Measurements from ENCODE around the gene FAM186B. TPM values are rescaled to one million over a fixed set of nuclear protein-coding genes. Genes with fewer than 3 reads are reported as not detected.
A peak's percentile ranks its signal among the peaks of the same experiment; 100 is the strongest.

FAM186B gene
- total RNA-seq, 1 experiment from 2014 or later = 0.42 TPM

DNA sequence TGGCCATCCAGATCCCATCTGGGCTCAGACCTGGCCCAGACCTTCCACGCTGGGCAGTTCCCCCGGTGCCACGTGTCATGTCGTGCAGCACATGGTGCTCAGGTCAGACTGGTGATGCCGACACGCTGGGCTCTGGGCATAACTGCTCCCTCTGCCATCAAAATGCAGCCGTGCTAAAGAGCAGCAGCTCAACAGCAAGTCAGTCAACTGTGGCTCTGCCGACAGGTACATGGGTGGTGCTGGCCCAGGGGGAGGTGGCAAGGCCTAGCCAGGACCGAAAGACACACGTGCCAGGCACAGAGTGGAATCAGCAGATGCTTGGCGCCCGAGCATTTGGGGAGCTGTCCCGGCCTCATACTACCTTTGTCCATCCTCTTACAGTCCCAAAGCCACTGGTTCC, 39.1 kb downstream of the FAM186B start:
- CTCF ChIA-PET = interaction anchor here (1.5 kb wide), 1 partner anchor 208 kb away, joined by 3 read pairs; no protein-coding TSS in a partner anchor
- no peak for TF ChIP-seq SIN3A (IDR thresholded peaks at IDR 0.05; ENCODE audit: low read depth)
- no peak for TF ChIP-seq ELF1 (IDR thresholded peaks at IDR 0.05; ENCODE audit: borderline replicate concordance, low read depth)
- TF ChIP-seq, protein P1, sequence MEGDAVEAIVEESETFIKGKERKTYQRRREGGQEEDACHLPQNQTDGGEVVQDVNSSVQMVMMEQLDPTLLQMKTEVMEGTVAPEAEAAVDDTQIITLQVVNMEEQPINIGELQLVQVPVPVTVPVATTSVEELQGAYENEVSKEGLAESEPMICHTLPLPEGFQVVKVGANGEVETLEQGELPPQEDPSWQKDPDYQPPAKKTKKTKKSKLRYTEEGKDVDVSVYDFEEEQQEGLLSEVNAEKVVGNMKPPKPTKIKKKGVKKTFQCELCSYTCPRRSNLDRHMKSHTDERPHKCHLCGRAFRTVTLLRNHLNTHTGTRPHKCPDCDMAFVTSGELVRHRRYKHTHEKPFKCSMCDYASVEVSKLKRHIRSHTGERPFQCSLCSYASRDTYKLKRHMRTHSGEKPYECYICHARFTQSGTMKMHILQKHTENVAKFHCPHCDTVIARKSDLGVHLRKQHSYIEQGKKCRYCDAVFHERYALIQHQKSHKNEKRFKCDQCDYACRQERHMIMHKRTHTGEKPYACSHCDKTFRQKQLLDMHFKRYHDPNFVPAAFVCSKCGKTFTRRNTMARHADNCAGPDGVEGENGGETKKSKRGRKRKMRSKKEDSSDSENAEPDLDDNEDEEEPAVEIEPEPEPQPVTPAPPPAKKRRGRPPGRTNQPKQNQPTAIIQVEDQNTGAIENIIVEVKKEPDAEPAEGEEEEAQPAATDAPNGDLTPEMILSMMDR (IDR thresholded peaks at IDR 0.05 in 2 of 3, conservative IDR thresholded peaks at IDR 0.05 in 1 of 3; ENCODE audit: borderline replicate concordance in 1 of 3, insufficient read depth in 1 of 3, low read depth in 2 of 3, low read length in 2 of 3) = no peak
- TF ChIP-seq, protein P2, sequence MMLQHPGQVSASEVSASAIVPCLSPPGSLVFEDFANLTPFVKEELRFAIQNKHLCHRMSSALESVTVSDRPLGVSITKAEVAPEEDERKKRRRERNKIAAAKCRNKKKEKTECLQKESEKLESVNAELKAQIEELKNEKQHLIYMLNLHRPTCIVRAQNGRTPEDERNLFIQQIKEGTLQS (IDR thresholded peaks at IDR 0.05) = no peak
- no peak for TF ChIP-seq EZH2 (IDR thresholded peaks at IDR 0.05)
- no peak for TF ChIP-seq POLR2AphosphoS5 (IDR thresholded peaks at IDR 0.05; ENCODE audit: low read depth, low read length)
- no peak for TF ChIP-seq SRF (IDR thresholded peaks at IDR 0.05; ENCODE audit: low read depth)
- TF ChIP-seq EGR1 (IDR thresholded peaks at IDR 0.05; ENCODE audit: low read depth) = no peak
- TF ChIP-seq, protein P3, sequence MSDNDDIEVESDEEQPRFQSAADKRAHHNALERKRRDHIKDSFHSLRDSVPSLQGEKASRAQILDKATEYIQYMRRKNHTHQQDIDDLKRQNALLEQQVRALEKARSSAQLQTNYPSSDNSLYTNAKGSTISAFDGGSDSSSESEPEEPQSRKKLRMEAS (IDR thresholded peaks at IDR 0.05) = no peak
- TF ChIP-seq CBX3 (IDR thresholded peaks at IDR 0.05; ENCODE audit: low read depth) = no peak
- Histone ChIP-seq H3K4me3 (replicated peaks in 1 of 2; ENCODE audit: low read depth in 1 of 2, low read length in 2 of 2) (peak overlapping the region in 1 of 2 experiments; percentile 100; a peak in 1 of 4 replicates), H3K9ac (ENCODE audit: low read length) (no peak overlapping the region; the same call in 1 of the 2 replicates), H3K36me3 (ENCODE audit: control insufficient read depth in 1 of 2, insufficient read depth in 2 of 2, low read length in 2 of 2) (peaks cover 14 to 39% of the 10 kb centered on the region in 2 experiments; a peak in 3 of 4 replicates), H3K79me2 (ENCODE audit: insufficient read depth, low read length) (peaks cover 59% of the 10 kb centered on the region), H3K4me1 (ENCODE audit: control insufficient read depth in 1 of 2, insufficient read depth in 2 of 2, low read length in 2 of 2) (peaks cover 8 to 15% of the 10 kb centered on the region in 2 experiments; a peak in 3 of 4 replicates), H3K4me2 (ENCODE audit: low read length) (peak overlapping the region; percentile 81), H3K27ac (ENCODE audit: low read depth, low read length) (no peak overlapping the region; the same call in 1 of the 2 replicates), H2AFZ (ENCODE audit: low read depth, low read length, poor library complexity, severe bottlenecking) (no peak overlapping the region), H4K20me1 (ENCODE audit: insufficient read depth) (no peaks in the 10 kb centered on the region), H3K9me3 (ENCODE audit: control insufficient read depth in 1 of 2, insufficient read depth in 1 of 2, low read depth in 1 of 2, low read length in 2 of 2) (no peaks in the 10 kb centered on the region), H3K9me2 (ENCODE audit: insufficient read depth) (no peaks in the 10 kb centered on the region), H3K27me3 (ENCODE audit: insufficient read depth, low read length) (no peaks in the 10 kb centered on the region)
- RAD21 ChIA-PET (ENCODE audit: low non-redundant PET in 1 of 2, low total read pairs in 2 of 2, uncharacterized antibody in 2 of 2, unreplicated experiment in 2 of 2) = no interaction called here
- intact Hi-C loops (cut with micrococcal nuclease) = loop anchor here (5.0 kb wide), 1 partner anchor 209 kb away; no protein-coding TSS in a partner anchor
- POLR2A ChIA-PET = no interaction called here
- ATAC-seq (no peak), DNase-seq (ENCODE audit: low read depth, low spot score) (no peak)
- BruUV-seq (replicated peaks) = no TSS peak
